HepG2 (cell line): ENCODE measurements around the gene PRR35. TPM values are rescaled to one million over a fixed set of nuclear protein-coding genes. Genes with fewer than 3 reads are reported as not detected.

Experiments used
- AGO2 ChIP-seq: fragments of 200-400 bp; formaldehyde crosslinking; optimal IDR thresholded peaks from 2 replicates; pipeline ENCODE3; 2017; ENCODE audit warnings: mild to moderate bottlenecking, low read depth, low read length, moderate library complexity
- ELF3 ChIP-seq: IDR thresholded peaks from 2 replicates; pipeline ENCODE4 v1.6.1; 2016; ENCODE audit warnings: missing genetic modification reagents, missing compliant biosample characterization
- KDM3A ChIP-seq: IDR thresholded peaks from 2 replicates; pipeline ENCODE4 v1.6.1; 2018; ENCODE audit warnings: low read depth, missing compliant biosample characterization
- NCOR1 ChIP-seq: fragments of 200-600 bp; sonication (generic); IDR thresholded peaks from 2 replicates; pipeline ENCODE4 v1.7.0; 2017; ENCODE audit warnings: antibody characterized with exemption, low read length, borderline replicate concordance
- NONO ChIP-seq, 2 experiments: fragments of 450-650 bp in 1 of 2; sonication (generic) in 1 of 2; formaldehyde crosslinking in 1 of 2; IDR thresholded peaks in 1 of 2; conservative IDR thresholded peaks in 1 of 2; 2 replicates each; pipeline versions ENCODE4 v1.6.1 to v1.8.0; 2017 to 2022; ENCODE audit warnings: mild to moderate bottlenecking in 1 of 2, missing genetic modification reagents in 1 of 2, moderate library complexity in 1 of 2
- RFX3 ChIP-seq: IDR thresholded peaks from 2 replicates; pipeline ENCODE4 v1.6.1; 2016; ENCODE audit warnings: missing biosample characterization, missing genetic modification reagents
- TGIF2 ChIP-seq: IDR thresholded peaks from 2 replicates; pipeline ENCODE4 v1.6.1; 2016; ENCODE audit warnings: control low read depth, missing compliant biosample characterization
- U2AF1 ChIP-seq: fragments of 200-400 bp; formaldehyde crosslinking; optimal IDR thresholded peaks from 2 replicates; pipeline ENCODE3; 2017; ENCODE audit warnings: mild to moderate bottlenecking, low read depth, low read length
- ZNF343 ChIP-seq: sonication (generic); formaldehyde crosslinking; IDR thresholded peaks from 2 replicates; pipeline ENCODE4 v1.4.0; 2020; ENCODE audit warnings: mild to moderate bottlenecking, missing genetic modification reagents
- ZNF496 ChIP-seq: sonication (generic); formaldehyde crosslinking; IDR thresholded peaks from 2 replicates; pipeline ENCODE4 v1.8.1; 2023; ENCODE audit warnings: mild to moderate bottlenecking, moderate library complexity, missing genetic modification reagents; ENCODE audit not compliant: insufficient replicate concordance
- ZNF501 ChIP-seq: sonication (generic); formaldehyde crosslinking; IDR thresholded peaks from 2 replicates; pipeline ENCODE4 v1.5.1; 2020; ENCODE audit warnings: mild to moderate bottlenecking, moderate library complexity, missing genetic modification reagents
- ZNF564 ChIP-seq: sonication (generic); formaldehyde crosslinking; IDR thresholded peaks from 2 replicates; pipeline ENCODE4 v1.8.1; 2023; ENCODE audit warnings: mild to moderate bottlenecking, missing genetic modification reagents
- ZNF713 ChIP-seq: sonication (generic); formaldehyde crosslinking; IDR thresholded peaks from 2 replicates; pipeline ENCODE4 v1.4.0; 2020; ENCODE audit warnings: mild to moderate bottlenecking, missing genetic modification reagents
- polyA plus RNA-seq, 8 experiments: library from polyadenylated mRNA; depleted of rRNA in 3 of 8; stranded (reverse) in 7 of 8; unstranded in 1 of 8; fragments of >200 nt; fragmentation: Illumina TruSeq in 4 of 8; extraction: Trizol in 4 of 8; gene quantifications; 2 replicates each; pipeline versions ENCODE4 v1.2.1 to v1.2.3, GENCODE V29; 2011 to 2016; ENCODE audit warnings: low read depth in 4 of 8, missing spikeins in 1 of 8, mixed read lengths in 1 of 8; ENCODE audit not compliant: insufficient read depth in 1 of 8
- total RNA-seq, 5 experiments: library from RNA; depleted of rRNA; stranded (reverse); fragments of >200 nt; fragmentation: Illumina TruSeq; extraction: Trizol; gene quantifications; 2 replicates each; pipeline ENCODE4 v1.2.3, GENCODE V29; 2016; ENCODE audit warnings: low read depth in 1 of 5
- TF ChIP-seq, protein P1 (sequence below): sonication (generic); formaldehyde crosslinking; IDR thresholded peaks from 2 replicates; pipeline ENCODE4 v1.4.0; 2020; ENCODE audit warnings: missing genetic modification reagents, borderline replicate concordance
- TF ChIP-seq, protein P2 (sequence below): sonication (generic); formaldehyde crosslinking; IDR thresholded peaks from 2 replicates; pipeline ENCODE4 v1.5.1; 2020; ENCODE audit warnings: mild to moderate bottlenecking, moderate library complexity, missing genetic modification reagents
- TF ChIP-seq, protein P3 (sequence below): sonication (generic); formaldehyde crosslinking; IDR thresholded peaks from 2 replicates; pipeline ENCODE4 v1.4.0; 2020; ENCODE audit warnings: missing genetic modification reagents
- TF ChIP-seq, protein P4 (sequence below): sonication (generic); formaldehyde crosslinking; IDR thresholded peaks from 2 replicates; pipeline ENCODE4 v1.4.0; 2020; ENCODE audit warnings: mild to moderate bottlenecking, missing genetic modification reagents
- TF ChIP-seq, protein P5 (sequence below): sonication (generic); formaldehyde crosslinking; IDR thresholded peaks from 2 replicates; pipeline ENCODE4 v1.4.0; 2020; ENCODE audit warnings: missing genetic modification reagents, mild to moderate bottlenecking, borderline replicate concordance

PRR35 gene
- total and polyA plus RNA-seq, 2 of the 13 experiments (the other 11 are each of a cell fraction or from before 2014, with no cell fraction given), result 0.07 to 0.16 TPM

DNA sequence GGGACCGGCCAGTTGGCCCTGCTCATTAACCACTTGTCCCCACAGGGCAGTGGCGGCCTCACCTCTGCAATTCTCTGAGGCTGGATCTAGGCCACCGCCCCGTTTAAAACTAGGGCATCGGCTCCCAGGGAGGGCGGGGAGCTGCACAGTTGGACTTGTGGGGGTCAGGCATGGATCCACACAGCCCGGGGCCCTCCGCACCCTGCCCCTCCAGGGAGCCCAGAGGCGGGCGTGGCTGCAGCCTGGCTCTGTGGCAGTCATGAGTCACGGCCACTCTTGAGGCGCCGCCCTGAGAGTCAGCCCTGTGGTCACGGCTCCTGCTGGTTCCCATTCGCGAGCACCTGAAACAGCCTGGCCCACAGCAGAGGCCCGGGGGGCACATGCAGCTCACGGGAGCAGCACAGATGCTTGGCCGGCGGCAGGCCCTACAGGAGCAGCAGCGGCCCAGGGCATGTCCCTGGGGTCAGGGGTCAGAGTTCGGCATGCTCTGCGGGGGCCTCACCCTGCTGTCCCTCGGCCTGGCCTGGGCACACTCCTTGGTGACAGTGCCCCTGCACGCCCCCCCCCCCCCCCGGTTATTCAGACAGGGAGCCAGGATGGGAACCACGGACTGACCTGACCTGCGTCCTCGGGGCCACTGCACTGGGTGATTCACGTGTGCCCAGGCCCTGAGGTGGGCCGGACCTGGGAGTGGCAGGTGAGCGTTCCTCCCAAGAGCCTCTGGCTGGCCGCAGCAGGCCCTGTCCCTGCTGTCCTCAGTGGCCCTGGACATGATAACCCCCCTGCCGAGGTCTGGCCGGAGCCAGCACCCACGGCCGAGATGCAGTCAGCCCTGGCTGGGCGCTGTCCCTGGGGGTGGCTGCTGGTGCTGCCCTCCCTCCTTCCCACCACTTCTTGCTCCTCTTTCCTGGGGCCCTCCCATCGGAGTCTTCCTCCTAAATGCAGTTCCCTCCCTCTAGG is 24.5 kb upstream of the PRR35 start (continued):
- TF ChIP-seq, protein P1, sequence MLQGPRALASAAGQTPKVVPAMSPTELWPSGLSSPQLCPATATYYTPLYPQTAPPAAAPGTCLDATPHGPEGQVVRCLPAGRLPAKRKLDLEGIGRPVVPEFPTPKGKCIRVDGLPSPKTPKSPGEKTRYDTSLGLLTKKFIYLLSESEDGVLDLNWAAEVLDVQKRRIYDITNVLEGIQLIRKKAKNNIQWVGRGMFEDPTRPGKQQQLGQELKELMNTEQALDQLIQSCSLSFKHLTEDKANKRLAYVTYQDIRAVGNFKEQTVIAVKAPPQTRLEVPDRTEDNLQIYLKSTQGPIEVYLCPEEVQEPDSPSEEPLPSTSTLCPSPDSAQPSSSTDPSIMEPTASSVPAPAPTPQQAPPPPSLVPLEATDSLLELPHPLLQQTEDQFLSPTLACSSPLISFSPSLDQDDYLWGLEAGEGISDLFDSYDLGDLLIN (CRISPR knock-in tag), result no peak
- no peak for TF ChIP-seq TGIF2 (CRISPR knock-in tag)
- TF ChIP-seq, protein P2, sequence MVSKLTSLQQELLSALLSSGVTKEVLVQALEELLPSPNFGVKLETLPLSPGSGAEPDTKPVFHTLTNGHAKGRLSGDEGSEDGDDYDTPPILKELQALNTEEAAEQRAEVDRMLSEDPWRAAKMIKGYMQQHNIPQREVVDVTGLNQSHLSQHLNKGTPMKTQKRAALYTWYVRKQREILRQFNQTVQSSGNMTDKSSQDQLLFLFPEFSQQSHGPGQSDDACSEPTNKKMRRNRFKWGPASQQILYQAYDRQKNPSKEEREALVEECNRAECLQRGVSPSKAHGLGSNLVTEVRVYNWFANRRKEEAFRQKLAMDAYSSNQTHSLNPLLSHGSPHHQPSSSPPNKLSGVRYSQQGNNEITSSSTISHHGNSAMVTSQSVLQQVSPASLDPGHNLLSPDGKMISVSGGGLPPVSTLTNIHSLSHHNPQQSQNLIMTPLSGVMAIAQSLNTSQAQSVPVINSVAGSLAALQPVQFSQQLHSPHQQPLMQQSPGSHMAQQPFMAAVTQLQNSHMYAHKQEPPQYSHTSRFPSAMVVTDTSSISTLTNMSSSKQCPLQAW, result no peak
- TF ChIP-seq NONO (IDR thresholded peaks at IDR 0.05), result no peak
- TF ChIP-seq NONO (CRISPR knock-in tag; conservative IDR thresholded peaks at IDR 0.05), result peak; percentile 37; the same call in 1 of the 2 replicates
- TF ChIP-seq ELF3 (CRISPR knock-in tag), result no peak
- no peak for TF ChIP-seq RFX3
- peak; percentile 44 for TF ChIP-seq AGO2
- TF ChIP-seq, protein P3, sequence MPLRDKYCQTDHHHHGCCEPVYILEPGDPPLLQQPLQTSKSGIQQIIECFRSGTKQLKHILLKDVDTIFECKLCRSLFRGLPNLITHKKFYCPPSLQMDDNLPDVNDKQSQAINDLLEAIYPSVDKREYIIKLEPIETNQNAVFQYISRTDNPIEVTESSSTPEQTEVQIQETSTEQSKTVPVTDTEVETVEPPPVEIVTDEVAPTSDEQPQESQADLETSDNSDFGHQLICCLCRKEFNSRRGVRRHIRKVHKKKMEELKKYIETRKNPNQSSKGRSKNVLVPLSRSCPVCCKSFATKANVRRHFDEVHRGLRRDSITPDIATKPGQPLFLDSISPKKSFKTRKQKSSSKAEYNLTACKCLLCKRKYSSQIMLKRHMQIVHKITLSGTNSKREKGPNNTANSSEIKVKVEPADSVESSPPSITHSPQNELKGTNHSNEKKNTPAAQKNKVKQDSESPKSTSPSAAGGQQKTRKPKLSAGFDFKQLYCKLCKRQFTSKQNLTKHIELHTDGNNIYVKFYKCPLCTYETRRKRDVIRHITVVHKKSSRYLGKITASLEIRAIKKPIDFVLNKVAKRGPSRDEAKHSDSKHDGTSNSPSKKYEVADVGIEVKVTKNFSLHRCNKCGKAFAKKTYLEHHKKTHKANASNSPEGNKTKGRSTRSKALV (CRISPR knock-in tag), result no peak
- no peak for TF ChIP-seq KDM3A (CRISPR knock-in tag)
- TF ChIP-seq ZNF343 (CRISPR knock-in tag), result no peak
- TF ChIP-seq, protein P4, sequence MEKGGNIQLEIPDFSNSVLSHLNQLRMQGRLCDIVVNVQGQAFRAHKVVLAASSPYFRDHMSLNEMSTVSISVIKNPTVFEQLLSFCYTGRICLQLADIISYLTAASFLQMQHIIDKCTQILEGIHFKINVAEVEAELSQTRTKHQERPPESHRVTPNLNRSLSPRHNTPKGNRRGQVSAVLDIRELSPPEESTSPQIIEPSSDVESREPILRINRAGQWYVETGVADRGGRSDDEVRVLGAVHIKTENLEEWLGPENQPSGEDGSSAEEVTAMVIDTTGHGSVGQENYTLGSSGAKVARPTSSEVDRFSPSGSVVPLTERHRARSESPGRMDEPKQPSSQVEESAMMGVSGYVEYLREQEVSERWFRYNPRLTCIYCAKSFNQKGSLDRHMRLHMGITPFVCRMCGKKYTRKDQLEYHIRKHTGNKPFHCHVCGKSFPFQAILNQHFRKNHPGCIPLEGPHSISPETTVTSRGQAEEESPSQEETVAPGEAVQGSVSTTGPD (CRISPR knock-in tag), result no peak
- TF ChIP-seq, protein P5, sequence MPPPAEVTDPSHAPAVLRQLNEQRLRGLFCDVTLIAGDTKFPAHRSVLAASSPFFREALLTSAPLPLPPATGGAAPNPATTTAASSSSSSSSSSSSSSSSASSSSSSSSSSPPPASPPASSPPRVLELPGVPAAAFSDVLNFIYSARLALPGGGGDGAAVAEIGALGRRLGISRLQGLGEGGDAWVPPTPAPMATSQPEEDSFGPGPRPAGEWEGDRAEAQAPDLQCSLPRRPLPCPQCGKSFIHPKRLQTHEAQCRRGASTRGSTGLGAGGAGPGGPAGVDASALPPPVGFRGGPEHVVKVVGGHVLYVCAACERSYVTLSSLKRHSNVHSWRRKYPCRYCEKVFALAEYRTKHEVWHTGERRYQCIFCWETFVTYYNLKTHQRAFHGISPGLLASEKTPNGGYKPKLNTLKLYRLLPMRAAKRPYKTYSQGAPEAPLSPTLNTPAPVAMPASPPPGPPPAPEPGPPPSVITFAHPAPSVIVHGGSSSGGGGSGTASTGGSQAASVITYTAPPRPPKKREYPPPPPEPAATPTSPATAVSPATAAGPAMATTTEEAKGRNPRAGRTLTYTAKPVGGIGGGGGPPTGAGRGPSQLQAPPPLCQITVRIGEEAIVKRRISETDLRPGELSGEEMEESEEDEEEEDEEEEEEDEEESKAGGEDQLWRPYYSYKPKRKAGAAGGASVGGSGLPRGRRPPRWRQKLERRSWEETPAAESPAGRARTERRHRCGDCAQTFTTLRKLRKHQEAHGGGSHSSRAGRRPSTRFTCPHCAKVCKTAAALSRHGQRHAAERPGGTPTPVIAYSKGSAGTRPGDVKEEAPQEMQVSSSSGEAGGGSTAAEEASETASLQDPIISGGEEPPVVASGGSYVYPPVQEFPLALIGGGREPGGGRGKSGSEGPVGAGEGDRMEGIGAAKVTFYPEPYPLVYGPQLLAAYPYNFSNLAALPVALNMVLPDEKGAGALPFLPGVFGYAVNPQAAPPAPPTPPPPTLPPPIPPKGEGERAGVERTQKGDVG (CRISPR knock-in tag), result 0 out of 2 replicates have a peak, but pooled peaks have one; percentile 40
- no peak for TF ChIP-seq ZNF713
- no peak for TF ChIP-seq ZNF564 (CRISPR knock-in tag)
- no peak for TF ChIP-seq U2AF1
- no peak for TF ChIP-seq NCOR1
- TF ChIP-seq ZNF501 (CRISPR knock-in tag), result no peak
- TF ChIP-seq ZNF496 (CRISPR knock-in tag), result no peak
